HG03045 (cell line): ENCODE measurements around the gene ZFPM1.
A peak's percentile ranks its signal among the peaks of the same experiment; 100 is the strongest.

Experiments
- ATAC-seq: cut with Tn5 transposase; IDR thresholded peaks from one replicate; pipeline ENCODE4 v1.9.1; 2021; ENCODE audit warnings: mild to moderate bottlenecking, moderate library complexity; ENCODE audit not compliant: unreplicated experiment

Gene ZFPM1

GRCh38 chr16:88524973-88525662 is 72.0 kb downstream of the ZFPM1 start:
- no peak for ATAC-seq

- ATAC-seq = no peak
Observed at GRCh38 chr16:88525663-88525990, 72.5 kb downstream of the ZFPM1 start.

GRCh38 chr16:88526008-88526905 is 73.2 kb downstream of the ZFPM1 start:
- no peak for ATAC-seq

GRCh38 chr16:88526906-88527185 is 73.8 kb downstream of the ZFPM1 start:
- no peak for ATAC-seq

- ATAC-seq = no peak
Observed at GRCh38 chr16:88527186-88527936, 74.3 kb downstream of the ZFPM1 start.

GRCh38 chr16:88527937-88528743 is 75.1 kb downstream of the ZFPM1 start:
- ATAC-seq = no peak

GRCh38 chr16:88528902-88529318 is 75.8 kb downstream of the ZFPM1 start:
- ATAC-seq = no peak

- ATAC-seq = no peak
Observed at GRCh38 chr16:88529596-88529995, 76.5 kb downstream of the ZFPM1 start.

GRCh38 chr16:88530051-88530857 is 77.2 kb downstream of the ZFPM1 start:
- ATAC-seq = no peak

- ATAC-seq = no peak
Observed at GRCh38 chr16:88530858-88531203, 77.8 kb downstream of the ZFPM1 start.

GRCh38 chr16:88531346-88531745 is 78.3 kb downstream of the ZFPM1 start:
- no peak for ATAC-seq

- no peak for ATAC-seq
Observed at GRCh38 chr16:88531931-88532433, 78.9 kb downstream of the ZFPM1 start.

GRCh38 chr16:88532434-88533241 is 79.6 kb downstream of the ZFPM1 start:
- ATAC-seq = no peak

GRCh38 chr16:88533381-88533917 is 80.4 kb downstream of the ZFPM1 start:
- no peak for ATAC-seq

- ATAC-seq = peak; percentile 41
Observed at GRCh38 chr16:88533932-88534637, 81.0 kb downstream of the ZFPM1 start.

- ATAC-seq = peak; percentile 4
Observed at GRCh38 chr16:88534638-88535190, 81.6 kb downstream of the ZFPM1 start.

- no peak for ATAC-seq
Observed at GRCh38 chr16:88535191-88535856, 82.2 kb downstream of the ZFPM1 start.

GRCh38 chr16:88535857-88536222 is 82.8 kb downstream of the ZFPM1 start:
- no peak for ATAC-seq
